ENCODE data around the gene MAZ. TPM values are rescaled to one million over a fixed set of nuclear protein-coding genes. Genes with fewer than 3 reads are reported as not detected.

The MAZ gene
- total and polyA plus RNA-seq, 2 of the 13 experiments (the other 11 are each of a cell fraction or from before 2014, with no cell fraction given) = 203 to 277 TPM

GRCh38 chr16:29815793-29816693 lies 9.7 kb downstream of the MAZ start, which contains the start of gene PAGR1 (continued):
- TF ChIP-seq ZSCAN25 (CRISPR knock-in tag; IDR thresholded peaks at IDR 0.05) (peak; percentile 86), RBFOX2 (IDR thresholded peaks at IDR 0.05; ENCODE audit: low read depth, low read length) (peak; percentile 92), FOXP1 (IDR thresholded peaks at IDR 0.05) (no peak), FOXP1 (CRISPR knock-in tag; IDR thresholded peaks at IDR 0.05) (no peak), AKAP8 (CRISPR knock-in tag; IDR thresholded peaks at IDR 0.05) (peak; percentile 76; the same call in 1 of the 2 replicates), MTF1 (CRISPR knock-in tag; IDR thresholded peaks at IDR 0.05) (no peak), ZHX1 (CRISPR knock-in tag; IDR thresholded peaks at IDR 0.05; ENCODE audit: low read depth) (peak; percentile 96), ZNF710 (CRISPR knock-in tag; IDR thresholded peaks at IDR 0.05; ENCODE audit: borderline replicate concordance) (peak; percentile 95), ZFP37 (CRISPR knock-in tag; IDR thresholded peaks at IDR 0.05; ENCODE audit: borderline replicate concordance) (no peak), MAF1 (CRISPR knock-in tag; IDR thresholded peaks at IDR 0.05; ENCODE audit: borderline replicate concordance) (no peak), CCDC6 (CRISPR knock-in tag; IDR thresholded peaks at IDR 0.05) (no peak; the same call in 1 of the 2 replicates), DBP (CRISPR knock-in tag; IDR thresholded peaks at IDR 0.05; ENCODE audit: not compliant biosample characterization) (no peak), ATF7-NPFF (CRISPR knock-in tag; IDR thresholded peaks at IDR 0.05; ENCODE audit: low read depth) (peak; percentile 82), PHF8 (CRISPR knock-in tag; IDR thresholded peaks at IDR 0.05) (peak; percentile 90), IKZF5 (CRISPR knock-in tag; IDR thresholded peaks at IDR 0.05) (peak; percentile 96), THAP9 (CRISPR knock-in tag; IDR thresholded peaks at IDR 0.05; ENCODE audit: borderline replicate concordance) (peak; percentile 93), ZNF747 (CRISPR knock-in tag; IDR thresholded peaks at IDR 0.05; ENCODE audit: borderline replicate concordance) (no peak; the same call in 1 of the 2 replicates), NCOR1 (IDR thresholded peaks at IDR 0.05; ENCODE audit: borderline replicate concordance, low read length) (no peak; the same call in 1 of the 2 replicates), MAFK (conservative IDR thresholded peaks at IDR 0.05 in 1 of 2, IDR thresholded peaks at IDR 0.05 in 1 of 2; ENCODE audit: low read length in 2 of 2) (no peak; a peak in 1 of 4 replicates)

All from HepG2 (cell line).